WTC11 (cell line): ENCODE results near the gene CUL2. TPM values are rescaled to one million over a fixed set of nuclear protein-coding genes. Genes with fewer than 3 reads are reported as not detected.

Experiments used
- ATAC-seq: fragments of 200-7000 bp; cut with Tn5 transposase; 2 replicates; pipeline ENCODE4 v1.10.0; 2021; ENCODE audit warnings: mild to moderate bottlenecking, moderate library complexity
- CTCF ChIA-PET: fragments of 300-600 bp; sonication (Branson Sonifier 250); formaldehyde crosslinking; loops from one replicate; lab custom pipeline; 2021; ENCODE audit warnings: antibody characterized with exemption; lab: Charles Lee
- POLR2A ChIA-PET: fragments of 350-600 bp; sonication (Branson Sonifier 250); formaldehyde crosslinking; loops from one replicate; lab custom pipeline; 2021; ENCODE audit warnings: antibody characterized with exemption; lab: Charles Lee
- DNase-seq: peaks from one replicate; pipeline ENCODE4 v3.0.0; 2021; ENCODE audit warnings: low spot score
- H3K27ac Mint-ChIP-seq: 2 replicates; pipeline ENCODE4 v1.8.0; 2021; ENCODE audit warnings: mixed read lengths
- H3K27me3 Mint-ChIP-seq: 2 replicates; pipeline ENCODE4 v1.8.0; 2021; ENCODE audit warnings: low read depth, mild to moderate bottlenecking, moderate library complexity, mixed read lengths
- H3K36me3 Mint-ChIP-seq: 2 replicates; pipeline ENCODE4 v1.8.0; 2021; ENCODE audit warnings: mixed read lengths
- H3K4me1 Mint-ChIP-seq: 2 replicates; pipeline ENCODE4 v1.8.0; 2022; ENCODE audit warnings: mixed read lengths
- H3K4me3 Mint-ChIP-seq: 2 replicates; pipeline ENCODE4 v1.8.0; 2021; ENCODE audit warnings: mild to moderate bottlenecking, moderate library complexity, mixed read lengths
- H3K9me3 Mint-ChIP-seq: 2 replicates; pipeline ENCODE4 v1.8.0; 2021; ENCODE audit warnings: mixed read lengths
- FOXJ3 ChIP-seq: sonication (generic); formaldehyde crosslinking; IDR thresholded peaks from 2 replicates; pipeline ENCODE4 v1.9.0; 2021; ENCODE audit warnings: missing genetic modification reagents, mild to moderate bottlenecking, borderline replicate concordance
- GABPB1 ChIP-seq: sonication (generic); formaldehyde crosslinking; IDR thresholded peaks from 2 replicates; pipeline ENCODE4 v1.8.1; 2023; ENCODE audit warnings: mild to moderate bottlenecking, missing genetic modification reagents
- GRHL2 ChIP-seq: fragments of 250-450 bp; sonication (Bioruptor Pico); IDR thresholded peaks from 2 replicates; pipeline ENCODE4 v1.8.0; 2022; ENCODE audit warnings: mild to moderate bottlenecking, moderate library complexity; ENCODE audit not compliant: insufficient replicate concordance, severe bottlenecking
- HMGA2 ChIP-seq: fragments of 250-450 bp; sonication (Bioruptor Pico); IDR thresholded peaks from 2 replicates; pipeline ENCODE4 v1.4.0; 2021; ENCODE audit warnings: mild to moderate bottlenecking, moderate library complexity
- JUN ChIP-seq: sonication (generic); formaldehyde crosslinking; IDR thresholded peaks from 2 replicates; pipeline ENCODE4 v1.8.0; 2023; ENCODE audit warnings: mild to moderate bottlenecking, missing genetic modification reagents
- MXD4 ChIP-seq: fragments of 250-450 bp; sonication (Bioruptor Pico); IDR thresholded peaks from 2 replicates; pipeline ENCODE4 v1.8.0; 2021; ENCODE audit warnings: mild to moderate bottlenecking, moderate library complexity, borderline replicate concordance
- MYBL2 ChIP-seq: sonication (generic); formaldehyde crosslinking; IDR thresholded peaks from 2 replicates; pipeline ENCODE4 v1.8.1; 2023; ENCODE audit warnings: mild to moderate bottlenecking, moderate library complexity, missing genetic modification reagents
- NFATC4 ChIP-seq: fragments of 250-450 bp; sonication (Bioruptor Pico); IDR thresholded peaks from 2 replicates; pipeline ENCODE4 v1.9.0; 2021; ENCODE audit warnings: mild to moderate bottlenecking
- NFE2L1 ChIP-seq: sonication (generic); formaldehyde crosslinking; IDR thresholded peaks from 2 replicates; pipeline ENCODE4 v1.8.1; 2023; ENCODE audit warnings: missing genetic modification reagents
- NR3C1 ChIP-seq: sonication (generic); formaldehyde crosslinking; conservative IDR thresholded peaks from 2 replicates; pipeline ENCODE4 v1.8.1; 2023; ENCODE audit warnings: low read depth, mild to moderate bottlenecking, missing genetic modification reagents
- RELA ChIP-seq: sonication (generic); formaldehyde crosslinking; IDR thresholded peaks from 2 replicates; pipeline ENCODE4 v1.8.1; 2022; ENCODE audit warnings: missing genetic modification reagents, mild to moderate bottlenecking, borderline replicate concordance
- SOX15 ChIP-seq: fragments of 250-450 bp; sonication (Bioruptor Pico); IDR thresholded peaks from 2 replicates; pipeline ENCODE4 v1.9.0; 2021; ENCODE audit warnings: mild to moderate bottlenecking
- TP53 ChIP-seq: sonication (generic); formaldehyde crosslinking; IDR thresholded peaks from 2 replicates; pipeline ENCODE4 v1.8.1; 2023; ENCODE audit warnings: mild to moderate bottlenecking, missing genetic modification reagents
- ZNF121 ChIP-seq: sonication (generic); formaldehyde crosslinking; IDR thresholded peaks from 2 replicates; pipeline ENCODE4 v1.8.0; 2023; ENCODE audit warnings: missing genetic modification reagents
- ZNF219 ChIP-seq: sonication (generic); formaldehyde crosslinking; IDR thresholded peaks from 2 replicates; pipeline ENCODE4 v1.8.0; 2023; ENCODE audit warnings: missing genetic modification reagents, mild to moderate bottlenecking, borderline replicate concordance
- ZNF263 ChIP-seq: sonication (generic); formaldehyde crosslinking; IDR thresholded peaks from 2 replicates; pipeline ENCODE4 v1.8.1; 2022; ENCODE audit warnings: low read depth, mild to moderate bottlenecking, moderate library complexity, missing genetic modification reagents
- ZNF317 ChIP-seq: sonication (generic); formaldehyde crosslinking; IDR thresholded peaks from 2 replicates; pipeline ENCODE4 v1.8.1; 2023; ENCODE audit warnings: low read depth, mild to moderate bottlenecking, moderate library complexity, missing genetic modification reagents, borderline replicate concordance
- total RNA-seq: library from RNA; stranded (reverse); gene quantifications from 3 replicates; pipeline ENCODE4 v1.2.3, GENCODE V29; 2021
- TF ChIP-seq, protein P1 (sequence below): sonication (generic); formaldehyde crosslinking; IDR thresholded peaks from 2 replicates; pipeline ENCODE4 v1.8.1; 2022; ENCODE audit warnings: mild to moderate bottlenecking, missing genetic modification reagents, moderate library complexity, borderline replicate concordance
- TF ChIP-seq, protein P2 (sequence below): sonication (generic); formaldehyde crosslinking; conservative IDR thresholded peaks from 2 replicates; pipeline ENCODE4 v1.8.1; 2022; ENCODE audit warnings: mild to moderate bottlenecking, missing genetic modification reagents
- TF ChIP-seq, protein P3 (sequence below): sonication (generic); formaldehyde crosslinking; IDR thresholded peaks from 2 replicates; pipeline ENCODE4 v1.8.0; 2023; ENCODE audit warnings: missing genetic modification reagents, mild to moderate bottlenecking, borderline replicate concordance
- TF ChIP-seq, protein P4 (sequence below): sonication (generic); formaldehyde crosslinking; IDR thresholded peaks from 2 replicates; pipeline ENCODE4 v1.8.0; 2022; ENCODE audit warnings: mild to moderate bottlenecking, missing genetic modification reagents
- TF ChIP-seq, protein P5 (sequence below): sonication (generic); formaldehyde crosslinking; IDR thresholded peaks from 2 replicates; pipeline ENCODE4 v1.8.1; 2023; ENCODE audit warnings: mild to moderate bottlenecking, missing genetic modification reagents, moderate library complexity
- TF ChIP-seq, protein P6 (sequence below): fragments of 250-450 bp; sonication (Bioruptor Pico); IDR thresholded peaks from 2 replicates; pipeline ENCODE4 v1.8.0; 2021; ENCODE audit warnings: mild to moderate bottlenecking

The CUL2 gene
- total RNA-seq, 1 experiment from 2014 or later: 38.3 TPM

DNA sequence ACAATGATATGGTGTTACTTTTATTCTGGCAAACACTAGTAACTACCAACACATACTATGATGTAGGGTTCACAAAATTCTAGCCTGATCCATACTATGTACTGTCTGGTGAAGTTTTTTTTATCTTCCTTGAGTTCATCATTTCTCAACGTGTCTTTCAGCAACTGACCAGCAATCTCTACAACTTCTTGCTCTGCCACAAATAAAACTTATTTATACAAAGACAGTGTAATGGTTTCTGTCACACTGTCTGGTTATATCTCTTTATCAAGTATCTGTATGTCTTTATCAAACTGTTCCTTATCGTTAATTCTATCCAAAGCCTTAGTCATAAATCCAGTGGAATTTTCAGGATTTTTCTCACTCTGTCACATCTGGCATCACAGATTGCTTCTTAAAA lies 69.7 kb downstream of the CUL2 start:
- Mint-ChIP-seq H3K4me3 (no peak overlapping the region), H3K27me3 (no peaks in the 10 kb centered on the region), H3K27ac (no peak overlapping the region), H3K36me3 (peaks cover 32% of the 10 kb centered on the region), H3K4me1 (no peaks in the 10 kb centered on the region), H3K9me3 (no peaks in the 10 kb centered on the region)
- TF ChIP-seq, protein P1, sequence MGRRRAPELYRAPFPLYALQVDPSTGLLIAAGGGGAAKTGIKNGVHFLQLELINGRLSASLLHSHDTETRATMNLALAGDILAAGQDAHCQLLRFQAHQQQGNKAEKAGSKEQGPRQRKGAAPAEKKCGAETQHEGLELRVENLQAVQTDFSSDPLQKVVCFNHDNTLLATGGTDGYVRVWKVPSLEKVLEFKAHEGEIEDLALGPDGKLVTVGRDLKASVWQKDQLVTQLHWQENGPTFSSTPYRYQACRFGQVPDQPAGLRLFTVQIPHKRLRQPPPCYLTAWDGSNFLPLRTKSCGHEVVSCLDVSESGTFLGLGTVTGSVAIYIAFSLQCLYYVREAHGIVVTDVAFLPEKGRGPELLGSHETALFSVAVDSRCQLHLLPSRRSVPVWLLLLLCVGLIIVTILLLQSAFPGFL (CRISPR knock-in tag): no peak
- TF ChIP-seq ZNF263 (CRISPR knock-in tag): no peak
- TF ChIP-seq HMGA2: no peak
- TF ChIP-seq FOXJ3 (CRISPR knock-in tag): no peak
- TF ChIP-seq, protein P2, sequence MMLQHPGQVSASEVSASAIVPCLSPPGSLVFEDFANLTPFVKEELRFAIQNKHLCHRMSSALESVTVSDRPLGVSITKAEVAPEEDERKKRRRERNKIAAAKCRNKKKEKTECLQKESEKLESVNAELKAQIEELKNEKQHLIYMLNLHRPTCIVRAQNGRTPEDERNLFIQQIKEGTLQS (CRISPR knock-in tag): no peak
- TF ChIP-seq TP53 (CRISPR knock-in tag): no peak
- TF ChIP-seq, protein P3, sequence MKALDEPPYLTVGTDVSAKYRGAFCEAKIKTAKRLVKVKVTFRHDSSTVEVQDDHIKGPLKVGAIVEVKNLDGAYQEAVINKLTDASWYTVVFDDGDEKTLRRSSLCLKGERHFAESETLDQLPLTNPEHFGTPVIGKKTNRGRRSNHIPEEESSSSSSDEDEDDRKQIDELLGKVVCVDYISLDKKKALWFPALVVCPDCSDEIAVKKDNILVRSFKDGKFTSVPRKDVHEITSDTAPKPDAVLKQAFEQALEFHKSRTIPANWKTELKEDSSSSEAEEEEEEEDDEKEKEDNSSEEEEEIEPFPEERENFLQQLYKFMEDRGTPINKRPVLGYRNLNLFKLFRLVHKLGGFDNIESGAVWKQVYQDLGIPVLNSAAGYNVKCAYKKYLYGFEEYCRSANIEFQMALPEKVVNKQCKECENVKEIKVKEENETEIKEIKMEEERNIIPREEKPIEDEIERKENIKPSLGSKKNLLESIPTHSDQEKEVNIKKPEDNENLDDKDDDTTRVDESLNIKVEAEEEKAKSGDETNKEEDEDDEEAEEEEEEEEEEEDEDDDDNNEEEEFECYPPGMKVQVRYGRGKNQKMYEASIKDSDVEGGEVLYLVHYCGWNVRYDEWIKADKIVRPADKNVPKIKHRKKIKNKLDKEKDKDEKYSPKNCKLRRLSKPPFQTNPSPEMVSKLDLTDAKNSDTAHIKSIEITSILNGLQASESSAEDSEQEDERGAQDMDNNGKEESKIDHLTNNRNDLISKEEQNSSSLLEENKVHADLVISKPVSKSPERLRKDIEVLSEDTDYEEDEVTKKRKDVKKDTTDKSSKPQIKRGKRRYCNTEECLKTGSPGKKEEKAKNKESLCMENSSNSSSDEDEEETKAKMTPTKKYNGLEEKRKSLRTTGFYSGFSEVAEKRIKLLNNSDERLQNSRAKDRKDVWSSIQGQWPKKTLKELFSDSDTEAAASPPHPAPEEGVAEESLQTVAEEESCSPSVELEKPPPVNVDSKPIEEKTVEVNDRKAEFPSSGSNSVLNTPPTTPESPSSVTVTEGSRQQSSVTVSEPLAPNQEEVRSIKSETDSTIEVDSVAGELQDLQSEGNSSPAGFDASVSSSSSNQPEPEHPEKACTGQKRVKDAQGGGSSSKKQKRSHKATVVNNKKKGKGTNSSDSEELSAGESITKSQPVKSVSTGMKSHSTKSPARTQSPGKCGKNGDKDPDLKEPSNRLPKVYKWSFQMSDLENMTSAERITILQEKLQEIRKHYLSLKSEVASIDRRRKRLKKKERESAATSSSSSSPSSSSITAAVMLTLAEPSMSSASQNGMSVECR: no peak
- ChIA-PET CTCF (interaction anchor here (0.6 kb wide), 1 partner anchor 25 kb away, joined by 4 read pairs; no protein-coding TSS in a partner anchor), POLR2A (no interaction called here)
- DNase-seq (no peak), ATAC-seq (no peak)

DNA sequence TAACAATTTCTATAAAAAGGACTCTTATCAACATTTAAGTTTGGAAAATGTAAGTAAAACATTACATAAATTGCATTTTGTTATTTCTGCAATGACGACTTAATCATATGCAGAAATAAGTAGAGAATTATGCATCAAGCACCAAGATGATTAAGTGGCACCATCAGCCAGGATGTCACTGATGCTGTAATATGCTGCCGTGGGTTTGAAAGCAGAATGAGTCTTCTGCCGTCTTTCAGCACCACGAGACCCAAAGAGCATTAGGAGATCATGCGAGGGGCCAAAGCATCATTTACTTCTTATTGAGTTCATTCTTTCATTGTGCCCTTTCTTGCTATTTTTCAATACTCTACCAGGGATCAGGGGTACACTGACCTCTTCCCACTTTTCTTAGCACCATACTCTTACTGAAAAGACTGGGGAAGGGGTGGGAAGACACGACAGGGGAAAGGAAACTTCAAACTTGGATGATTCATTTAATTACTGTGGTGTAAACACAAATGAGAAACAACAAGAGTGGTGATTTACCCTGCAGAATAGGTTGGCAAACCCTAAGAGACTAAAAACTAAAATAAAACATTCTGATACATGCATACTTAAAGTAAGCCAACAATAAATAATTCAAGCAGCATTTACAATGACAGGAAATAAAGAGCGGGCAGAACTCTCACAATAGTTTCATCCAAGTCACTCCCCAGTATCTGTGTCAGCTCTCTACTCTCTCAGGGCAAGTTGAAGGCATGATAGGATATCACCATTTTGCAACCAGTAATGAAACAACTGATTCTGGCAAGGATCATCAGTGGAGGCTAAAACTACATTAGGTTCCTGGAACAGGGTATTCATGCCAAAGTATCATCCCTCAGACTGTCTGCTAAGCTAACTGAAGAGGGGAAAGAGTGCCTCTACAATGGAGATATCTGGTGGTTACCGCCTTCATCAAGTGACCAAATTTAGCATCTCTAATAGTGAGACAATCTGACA lies 70.8 kb downstream of the CUL2 start:
- Mint-ChIP-seq H3K9me3 (no peaks in the 10 kb centered on the region), H3K27ac (peak overlapping the region; percentile 42; the same call in 1 of the 2 replicates), H3K4me1 (no peaks in the 10 kb centered on the region; the same call in 1 of the 2 replicates), H3K4me3 (no peak overlapping the region), H3K36me3 (peaks cover 27% of the 10 kb centered on the region), H3K27me3 (no peaks in the 10 kb centered on the region)
- POLR2A ChIA-PET: no interaction called here
- DNase-seq (no peak), ATAC-seq (no peak)
- CTCF ChIA-PET: no interaction called here
- no peak for TF ChIP-seq TP53 (CRISPR knock-in tag)
- TF ChIP-seq, protein P4, sequence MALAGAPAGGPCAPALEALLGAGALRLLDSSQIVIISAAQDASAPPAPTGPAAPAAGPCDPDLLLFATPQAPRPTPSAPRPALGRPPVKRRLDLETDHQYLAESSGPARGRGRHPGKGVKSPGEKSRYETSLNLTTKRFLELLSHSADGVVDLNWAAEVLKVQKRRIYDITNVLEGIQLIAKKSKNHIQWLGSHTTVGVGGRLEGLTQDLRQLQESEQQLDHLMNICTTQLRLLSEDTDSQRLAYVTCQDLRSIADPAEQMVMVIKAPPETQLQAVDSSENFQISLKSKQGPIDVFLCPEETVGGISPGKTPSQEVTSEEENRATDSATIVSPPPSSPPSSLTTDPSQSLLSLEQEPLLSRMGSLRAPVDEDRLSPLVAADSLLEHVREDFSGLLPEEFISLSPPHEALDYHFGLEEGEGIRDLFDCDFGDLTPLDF: no peak
- no peak for TF ChIP-seq ZNF263 (CRISPR knock-in tag)
- no peak for TF ChIP-seq GRHL2
- no peak for TF ChIP-seq ZNF219 (CRISPR knock-in tag)
- TF ChIP-seq, protein P5, sequence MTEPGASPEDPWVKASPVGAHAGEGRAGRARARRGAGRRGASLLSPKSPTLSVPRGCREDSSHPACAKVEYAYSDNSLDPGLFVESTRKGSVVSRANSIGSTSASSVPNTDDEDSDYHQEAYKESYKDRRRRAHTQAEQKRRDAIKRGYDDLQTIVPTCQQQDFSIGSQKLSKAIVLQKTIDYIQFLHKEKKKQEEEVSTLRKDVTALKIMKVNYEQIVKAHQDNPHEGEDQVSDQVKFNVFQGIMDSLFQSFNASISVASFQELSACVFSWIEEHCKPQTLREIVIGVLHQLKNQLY: no peak
- TF ChIP-seq NFATC4 (CRISPR knock-in tag): no peak
- TF ChIP-seq MYBL2 (CRISPR knock-in tag): no peak
- TF ChIP-seq NR3C1: no peak
- TF ChIP-seq GABPB1 (CRISPR knock-in tag): no peak
- TF ChIP-seq MXD4 (CRISPR knock-in tag): no peak
- TF ChIP-seq, protein P6, sequence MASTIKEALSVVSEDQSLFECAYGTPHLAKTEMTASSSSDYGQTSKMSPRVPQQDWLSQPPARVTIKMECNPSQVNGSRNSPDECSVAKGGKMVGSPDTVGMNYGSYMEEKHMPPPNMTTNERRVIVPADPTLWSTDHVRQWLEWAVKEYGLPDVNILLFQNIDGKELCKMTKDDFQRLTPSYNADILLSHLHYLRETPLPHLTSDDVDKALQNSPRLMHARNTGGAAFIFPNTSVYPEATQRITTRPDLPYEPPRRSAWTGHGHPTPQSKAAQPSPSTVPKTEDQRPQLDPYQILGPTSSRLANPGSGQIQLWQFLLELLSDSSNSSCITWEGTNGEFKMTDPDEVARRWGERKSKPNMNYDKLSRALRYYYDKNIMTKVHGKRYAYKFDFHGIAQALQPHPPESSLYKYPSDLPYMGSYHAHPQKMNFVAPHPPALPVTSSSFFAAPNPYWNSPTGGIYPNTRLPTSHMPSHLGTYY (CRISPR knock-in tag): no peak
- TF ChIP-seq NFE2L1 (CRISPR knock-in tag): no peak
- TF ChIP-seq ZNF317: no peak
- TF ChIP-seq ZNF121 (CRISPR knock-in tag): no peak
- TF ChIP-seq JUN (CRISPR knock-in tag): no peak
- TF ChIP-seq SOX15 (CRISPR knock-in tag): no peak
- TF ChIP-seq HMGA2: no peak
- TF ChIP-seq RELA (CRISPR knock-in tag): no peak
